K562 (cell line): ENCODE measurements around the gene RGL2. TPM values are rescaled to one million over a fixed set of nuclear protein-coding genes. Genes with fewer than 3 reads are reported as not detected.

ENCODE experiments used
- ATF3 ChIP-seq, 2 experiments: fragments of 450-650 bp in 1 of 2; sonication (generic) in 1 of 2; formaldehyde crosslinking in 1 of 2; IDR thresholded peaks in 1 of 2; conservative IDR thresholded peaks in 1 of 2; 2 replicates each; pipeline versions ENCODE4 v1.6.1 to v1.8.1; 2016 to 2023; ENCODE audit warnings: mild to moderate bottlenecking in 2 of 2, moderate library complexity in 2 of 2, inconsistent platforms in 1 of 2, missing genetic modification reagents in 1 of 2
- COPS2 ChIP-seq: fragments of 450-650 bp; conservative IDR thresholded peaks from 2 replicates; pipeline ENCODE4 v1.6.1; 2016; ENCODE audit warnings: mild to moderate bottlenecking, moderate library complexity
- HCFC1 ChIP-seq: IDR thresholded peaks from 2 replicates; pipeline ENCODE4 v1.6.1; 2012; ENCODE audit warnings: low read depth, low read length, improper control_type of control experiment
- NCOA6 ChIP-seq: fragments of 450-650 bp; IDR thresholded peaks from 2 replicates; pipeline ENCODE4 v1.6.1; 2017; ENCODE audit warnings: mild to moderate bottlenecking
- PTBP1 ChIP-seq: fragments of 200-400 bp; formaldehyde crosslinking; IDR thresholded peaks from 2 replicates; pipeline ENCODE4 v1.6.1; 2017; ENCODE audit warnings: low read depth, low read length
- SMC3 ChIP-seq: conservative IDR thresholded peaks from 2 replicates; pipeline ENCODE4 v1.6.1; 2011; ENCODE audit warnings: low read depth, low read length, improper control_type of control experiment; ENCODE audit not compliant: insufficient read depth
- SREBF2 ChIP-seq: sonication (generic); formaldehyde crosslinking; IDR thresholded peaks from 2 replicates; pipeline ENCODE4 v1.4.0; 2020; ENCODE audit warnings: mild to moderate bottlenecking, missing genetic modification reagents
- STAT6 ChIP-seq: sonication (generic); formaldehyde crosslinking; IDR thresholded peaks from 2 replicates; pipeline ENCODE4 v1.8.1; 2023; ENCODE audit warnings: mild to moderate bottlenecking, missing genetic modification reagents
- TAF1 ChIP-seq: IDR thresholded peaks from 2 replicates; pipeline ENCODE4 v1.6.1; 2011; ENCODE audit warnings: mild to moderate bottlenecking, low read length, moderate library complexity; ENCODE audit not compliant: insufficient read depth, control insufficient read depth, severe bottlenecking; ENCODE audit errors: extremely low read depth
- TOE1 ChIP-seq, 2 experiments: fragments of 450-650 bp in 1 of 2; sonication (generic) in 1 of 2; formaldehyde crosslinking in 1 of 2; IDR thresholded peaks; 2 replicates each; pipeline versions ENCODE4 v1.7.1 to v1.8.0; 2016 to 2022; ENCODE audit warnings: borderline replicate concordance in 2 of 2, mild to moderate bottlenecking in 2 of 2, antibody characterized with exemption in 1 of 2, inconsistent platforms in 1 of 2, low read depth in 1 of 2, missing genetic modification reagents in 1 of 2, moderate library complexity in 1 of 2
- UBTF ChIP-seq, 2 experiments: IDR thresholded peaks; 2 replicates each; pipeline ENCODE4 v1.6.1; 2012; ENCODE audit warnings: improper control_type of control experiment in 2 of 2, low read depth in 2 of 2, low read length in 2 of 2, borderline replicate concordance in 1 of 2
- ZFP1 ChIP-seq: fragments of 450-650 bp; formaldehyde crosslinking; IDR thresholded peaks from 2 replicates; pipeline ENCODE4 v1.4.0; 2020; ENCODE audit warnings: mild to moderate bottlenecking, mixed read lengths
- ZNF431 ChIP-seq: sonication (generic); formaldehyde crosslinking; IDR thresholded peaks from 2 replicates; pipeline ENCODE4 v1.8.0; 2022; ENCODE audit warnings: mild to moderate bottlenecking, missing genetic modification reagents
- ZNF740 ChIP-seq, 3 experiments: fragments of 200-800 bp in 1 of 3; sonication (Bioruptor generic) in 1 of 3; sonication (generic) in 1 of 3; formaldehyde crosslinking in 1 of 3; IDR thresholded peaks; 2 replicates each; pipeline versions ENCODE4 v1.6.1 to v1.8.0; 2016 to 2022; ENCODE audit warnings: mild to moderate bottlenecking in 2 of 3, missing compliant biosample characterization in 2 of 3, missing genetic modification characterization in 2 of 3, missing genetic modification reagents in 1 of 3
- ZSCAN29 ChIP-seq: fragments of 450-650 bp; IDR thresholded peaks from 2 replicates; pipeline ENCODE4 v1.6.1; 2017
- ZSCAN32 ChIP-seq: fragments of 450-650 bp; formaldehyde crosslinking; IDR thresholded peaks from 2 replicates; pipeline ENCODE4 v1.4.0; 2020; ENCODE audit warnings: mild to moderate bottlenecking, moderate library complexity
- polyA plus RNA-seq, 8 experiments: library from polyadenylated mRNA; depleted of rRNA in 4 of 8; stranded (reverse) in 5 of 8; unstranded in 3 of 8; fragments of >200 nt; fragmentation: Nextera tagmentation in 2 of 8; fragmentation: Illumina TruSeq in 1 of 8; extraction: Ambion mirVana in 2 of 8; extraction: Trizol in 1 of 8; gene quantifications; 2 replicates each; pipeline versions ENCODE4 v1.2.1 to v1.2.3, GENCODE V29; 2011 to 2014; ENCODE audit warnings: inconsistent platforms in 1 of 8, missing spikeins in 1 of 8
- total RNA-seq, 7 experiments: library from RNA; depleted of rRNA in 6 of 7; stranded (reverse); fragments of >200 nt in 6 of 7; fragmentation: Illumina TruSeq in 2 of 7; extraction: Trizol in 2 of 7; gene quantifications; 2 replicates each; pipeline versions ENCODE4 v1.2.1 to v1.2.3, GENCODE V29; 2011 to 2021; ENCODE audit warnings: low replicate concordance in 1 of 7
- TF ChIP-seq, protein P1 (sequence below): fragments of 250-450 bp; sonication (Bioruptor Pico); IDR thresholded peaks from 2 replicates; pipeline ENCODE4 v1.9.0; 2021; ENCODE audit warnings: mild to moderate bottlenecking

RGL2 gene
- total and polyA plus RNA-seq, 9 of the 15 experiments (the other 6 are each of a cell fraction or from before 2014, with no cell fraction given), result 1.8 to 57.1 (median 19.5) TPM

DNA sequence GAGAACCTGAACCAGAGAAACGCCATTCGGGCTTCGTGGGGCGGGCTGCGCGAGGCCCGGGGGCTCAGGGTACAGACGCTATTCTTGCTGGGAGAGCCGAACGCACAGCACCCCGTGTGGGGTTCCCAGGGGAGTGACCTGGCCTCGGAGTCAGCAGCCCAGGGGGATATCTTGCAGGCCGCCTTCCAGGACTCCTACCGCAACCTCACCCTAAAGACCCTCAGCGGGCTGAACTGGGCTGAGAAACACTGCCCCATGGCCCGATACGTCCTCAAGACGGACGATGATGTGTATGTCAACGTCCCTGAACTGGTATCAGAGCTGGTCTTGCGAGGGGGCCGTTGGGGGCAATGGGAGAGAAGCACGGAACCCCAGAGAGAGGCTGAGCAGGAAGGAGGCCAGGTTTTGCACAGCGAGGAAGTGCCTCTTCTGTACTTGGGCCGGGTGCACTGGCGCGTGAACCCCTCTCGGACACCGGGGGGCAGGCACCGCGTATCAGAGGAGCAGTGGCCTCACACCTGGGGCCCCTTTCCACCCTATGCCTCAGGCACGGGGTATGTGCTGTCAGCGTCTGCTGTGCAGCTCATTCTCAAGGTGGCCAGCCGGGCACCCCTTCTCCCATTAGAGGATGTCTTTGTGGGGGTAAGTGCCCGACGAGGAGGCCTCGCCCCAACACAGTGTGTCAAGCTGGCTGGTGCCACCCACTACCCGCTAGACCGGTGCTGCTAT, 20.9 kb downstream of the RGL2 start (continued):
- no peak for TF ChIP-seq HCFC1
- TF ChIP-seq ZNF740 (CRISPR knock-in tag; IDR thresholded peaks at IDR 0.05), result no peak
- TF ChIP-seq ZNF740 (tag; IDR thresholded peaks at IDR 0.05), result no peak
- TF ChIP-seq UBTF (IDR thresholded peaks at IDR 0.05; ENCODE audit: borderline replicate concordance in 1 of 2, low read depth in 2 of 2, low read length in 2 of 2), result no peak
- TF ChIP-seq TAF1, result no peak
- TF ChIP-seq COPS2, result no peak
- TF ChIP-seq NCOA6, result no peak
- TF ChIP-seq ZSCAN32 (CRISPR knock-in tag), result no peak
- 0 out of 2 replicates have a peak, but pooled peaks have one; percentile 35 for TF ChIP-seq PTBP1
- 0 out of 2 replicates have a peak, but pooled peaks have one; percentile 11 for TF ChIP-seq SMC3
- no peak for TF ChIP-seq ATF3 (IDR thresholded peaks at IDR 0.05)
- TF ChIP-seq ATF3 (CRISPR knock-in tag; conservative IDR thresholded peaks at IDR 0.05), result no peak
- no peak for TF ChIP-seq SREBF2
- 0 out of 2 replicates have a peak, but pooled peaks have one; percentile 7 for TF ChIP-seq STAT6 (CRISPR knock-in tag)
- no peak for TF ChIP-seq TOE1 (IDR thresholded peaks at IDR 0.05; ENCODE audit: borderline replicate concordance)
- TF ChIP-seq TOE1 (CRISPR knock-in tag; IDR thresholded peaks at IDR 0.05; ENCODE audit: borderline replicate concordance, low read depth), result no peak
- no peak for TF ChIP-seq ZNF431
- TF ChIP-seq, protein P1, sequence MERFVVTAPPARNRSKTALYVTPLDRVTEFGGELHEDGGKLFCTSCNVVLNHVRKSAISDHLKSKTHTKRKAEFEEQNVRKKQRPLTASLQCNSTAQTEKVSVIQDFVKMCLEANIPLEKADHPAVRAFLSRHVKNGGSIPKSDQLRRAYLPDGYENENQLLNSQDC, result no peak
- no peak for TF ChIP-seq ZSCAN29
- no peak for TF ChIP-seq ZFP1 (CRISPR knock-in tag)
